Peyer's patch (tissue), 4 donors: Measurements from ENCODE around the gene ENTPD6. TPM values are rescaled to one million over a fixed set of nuclear protein-coding genes. Genes with fewer than 3 reads are reported as not detected.

ENCODE experiments used
- DNase-seq, 3 donors: peaks; one replicate each; pipeline ENCODE4 v3.0.0-alpha.2; 2017 to 2019
- H3K27ac ChIP-seq, 4 donors: fragments of 200-600 bp; sonication (generic); one replicate each; pipeline ENCODE4 v1.5.1; 2016 to 2019
- H3K27me3 ChIP-seq, 2 donors: fragments of 200-600 bp; sonication (generic); one replicate each; pipeline ENCODE4 v1.5.1; 2019
- H3K36me3 ChIP-seq, 3 donors: fragments of 200-600 bp; sonication (generic); one replicate each; pipeline ENCODE4 v1.5.1; 2016 to 2019
- H3K4me1 ChIP-seq, 4 donors: fragments of 200-600 bp; sonication (generic); one replicate each; pipeline ENCODE4 v1.5.1; 2016 to 2019
- H3K4me3 ChIP-seq, 4 donors: fragments of 200-600 bp; sonication (generic); 1 replicate in 3 of 4; 2 replicates in 1 of 4; pipeline ENCODE4 v1.5.1; 2016 to 2019; ENCODE audit warnings: mild to moderate bottlenecking in 1 of 4
- H3K9me3 ChIP-seq, 4 donors: fragments of 200-600 bp; sonication (generic); one replicate each; pipeline ENCODE4 v1.5.1; 2016 to 2019; ENCODE audit warnings: mild to moderate bottlenecking in 1 of 4
- CTCF ChIP-seq, 6 experiments: fragments of 450-650 bp in 4 of 6; fragments of 200-600 bp in 2 of 6; sonication (generic) in 1 of 6; IDR thresholded peaks; one replicate each; pipeline ENCODE4 v1.5.1; 2017 to 2019; ENCODE audit warnings: antibody characterized with exemption in 6 of 6, mild to moderate bottlenecking in 3 of 6, moderate library complexity in 1 of 6
- POLR2A ChIP-seq, 2 donors: fragments of 450-650 bp; IDR thresholded peaks; one replicate each; pipeline ENCODE4 v1.5.1; 2017; ENCODE audit warnings: antibody characterized with exemption in 2 of 2, mild to moderate bottlenecking in 2 of 2, moderate library complexity in 2 of 2
- total RNA-seq, 4 donors: library from RNA; depleted of rRNA; stranded (reverse); fragments of >200 nt; gene quantifications; one replicate each; pipeline ENCODE4 v1.1.0, GENCODE V29; 2016

The ENTPD6 gene
- total RNA-seq, 4 donors from 2014 or later, result 122 to 248 (median 213) TPM

GRCh38 chr20:25203871-25204320 is 8.4 kb downstream of the ENTPD6 start:
- peaks cover 0 to 7% (median 0%) of the 10 kb centered on the region in 3 donors for H3K36me3 ChIP-seq
- no peak for DNase-seq
- peaks cover 0 to 10% (median 0%) of the 10 kb centered on the region in 4 donors for H3K4me1 ChIP-seq
- H3K4me3 ChIP-seq, result no peak overlapping the region
- H3K9me3 ChIP-seq, result no peaks in the 10 kb centered on the region
- no peaks in the 10 kb centered on the region for H3K27me3 ChIP-seq
- no peak overlapping the region for H3K27ac ChIP-seq
- no peak for TF ChIP-seq POLR2A (IDR thresholded peaks at IDR 0.05)
- no peak for TF ChIP-seq CTCF (IDR thresholded peaks at IDR 0.05)

GRCh38 chr20:25204550-25205276 is 9.2 kb downstream of the ENTPD6 start:
- Histone ChIP-seq H3K27me3 (no peaks in the 10 kb centered on the region), H3K9me3 (no peaks in the 10 kb centered on the region), H3K4me3 (no peak overlapping the region), H3K27ac (peak overlapping the region in 1 of 4 donors; percentile 18), H3K4me1 (peaks cover 0 to 5% (median 0%) of the 10 kb centered on the region in 4 donors), H3K36me3 (peaks cover 0 to 12% (median 0%) of the 10 kb centered on the region in 3 donors)
- no peak for DNase-seq
- TF ChIP-seq POLR2A (IDR thresholded peaks at IDR 0.05), result no peak
- TF ChIP-seq CTCF (IDR thresholded peaks at IDR 0.05), result no peak

GRCh38 chr20:25205277-25206062 is 10.0 kb downstream of the ENTPD6 start:
- Histone ChIP-seq H3K27me3 (no peaks in the 10 kb centered on the region), H3K9me3 (no peaks in the 10 kb centered on the region), H3K36me3 (peaks cover 0 to 19% (median 0%) of the 10 kb centered on the region in 3 donors), H3K27ac (peak overlapping the region in 1 of 4 donors; percentile 18), H3K4me3 (no peak overlapping the region), H3K4me1 (no peaks in the 10 kb centered on the region)
- no peak for DNase-seq
- TF ChIP-seq POLR2A (IDR thresholded peaks at IDR 0.05), result no peak
- TF ChIP-seq CTCF (IDR thresholded peaks at IDR 0.05), result no peak

GRCh38 chr20:25206063-25206403 is 10.5 kb downstream of the ENTPD6 start:
- peaks cover 0 to 25% (median 0%) of the 10 kb centered on the region in 3 donors for H3K36me3 ChIP-seq
- H3K27ac ChIP-seq, result no peak overlapping the region
- H3K4me1 ChIP-seq, result no peaks in the 10 kb centered on the region
- no peak for DNase-seq
- no peak overlapping the region for H3K4me3 ChIP-seq
- TF ChIP-seq POLR2A (IDR thresholded peaks at IDR 0.05), result no peak
- no peak for TF ChIP-seq CTCF (IDR thresholded peaks at IDR 0.05)
- H3K9me3 ChIP-seq, result no peaks in the 10 kb centered on the region
- no peaks in the 10 kb centered on the region for H3K27me3 ChIP-seq

GRCh38 chr20:25206548-25206947 is 11.0 kb downstream of the ENTPD6 start:
- Histone ChIP-seq H3K27ac (no peak overlapping the region), H3K9me3 (no peaks in the 10 kb centered on the region), H3K36me3 (peaks cover 0 to 30% (median 0%) of the 10 kb centered on the region in 3 donors), H3K4me1 (no peaks in the 10 kb centered on the region), H3K4me3 (no peak overlapping the region), H3K27me3 (no peaks in the 10 kb centered on the region)
- TF ChIP-seq CTCF (IDR thresholded peaks at IDR 0.05), result no peak
- no peak for TF ChIP-seq POLR2A (IDR thresholded peaks at IDR 0.05)
- DNase-seq, result no peak
